ENCODE results near the gene VEGFA.
A peak's percentile ranks its signal among the peaks of the same experiment; 100 is the strongest.

The VEGFA gene

DNA sequence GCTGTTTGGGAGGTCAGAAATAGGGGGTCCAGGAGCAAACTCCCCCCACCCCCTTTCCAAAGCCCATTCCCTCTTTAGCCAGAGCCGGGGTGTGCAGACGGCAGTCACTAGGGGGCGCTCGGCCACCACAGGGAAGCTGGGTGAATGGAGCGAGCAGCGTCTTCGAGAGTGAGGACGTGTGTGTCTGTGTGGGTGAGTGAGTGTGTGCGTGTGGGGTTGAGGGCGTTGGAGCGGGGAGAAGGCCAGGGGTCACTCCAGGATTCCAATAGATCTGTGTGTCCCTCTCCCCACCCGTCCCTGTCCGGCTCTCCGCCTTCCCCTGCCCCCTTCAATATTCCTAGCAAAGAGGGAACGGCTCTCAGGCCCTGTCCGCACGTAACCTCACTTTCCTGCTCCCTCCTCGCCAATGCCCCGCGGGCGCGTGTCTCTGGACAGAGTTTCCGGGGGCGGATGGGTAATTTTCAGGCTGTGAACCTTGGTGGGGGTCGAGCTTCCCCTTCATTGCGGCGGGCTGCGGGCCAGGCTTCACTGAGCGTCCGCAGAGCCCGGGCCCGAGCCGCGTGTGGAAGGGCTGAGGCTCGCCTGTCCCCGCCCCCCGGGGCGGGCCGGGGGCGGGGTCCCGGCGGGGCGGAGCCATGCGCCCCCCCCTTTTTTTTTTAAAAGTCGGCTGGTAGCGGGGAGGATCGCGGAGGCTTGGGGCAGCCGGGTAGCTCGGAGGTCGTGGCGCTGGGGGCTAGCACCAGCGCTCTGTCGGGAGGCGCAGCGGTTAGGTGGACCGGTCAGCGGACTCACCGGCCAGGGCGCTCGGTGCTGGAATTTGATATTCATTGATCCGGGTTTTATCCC, at the start of gene VEGFA:
Gene VEGFA (plus strand): TSS at position 686 of the 846 bp plus-strand sequence.
- peak; percentile 85 for DNase-seq

DNA sequence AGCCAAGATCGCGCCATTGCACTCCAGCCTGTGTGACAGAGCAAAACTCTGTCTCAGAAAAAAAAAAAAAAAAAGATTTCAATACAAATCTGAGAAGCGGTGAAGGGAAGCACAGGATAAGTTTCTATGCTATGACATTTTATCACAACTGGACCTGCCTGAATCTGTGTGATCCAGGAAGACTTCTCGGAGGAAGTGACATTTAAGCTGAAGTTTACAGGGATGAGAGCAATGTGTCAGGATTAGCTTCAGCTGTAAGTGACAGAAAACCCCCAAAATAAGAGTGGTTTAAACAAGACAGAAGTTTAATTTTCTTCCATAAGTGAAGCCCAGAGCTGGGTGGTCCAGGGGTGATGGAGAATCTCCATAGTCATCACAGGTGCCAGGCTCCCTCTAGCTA, 49.0 kb upstream of the VEGFA start:
- DNase-seq, result no peak

DNA sequence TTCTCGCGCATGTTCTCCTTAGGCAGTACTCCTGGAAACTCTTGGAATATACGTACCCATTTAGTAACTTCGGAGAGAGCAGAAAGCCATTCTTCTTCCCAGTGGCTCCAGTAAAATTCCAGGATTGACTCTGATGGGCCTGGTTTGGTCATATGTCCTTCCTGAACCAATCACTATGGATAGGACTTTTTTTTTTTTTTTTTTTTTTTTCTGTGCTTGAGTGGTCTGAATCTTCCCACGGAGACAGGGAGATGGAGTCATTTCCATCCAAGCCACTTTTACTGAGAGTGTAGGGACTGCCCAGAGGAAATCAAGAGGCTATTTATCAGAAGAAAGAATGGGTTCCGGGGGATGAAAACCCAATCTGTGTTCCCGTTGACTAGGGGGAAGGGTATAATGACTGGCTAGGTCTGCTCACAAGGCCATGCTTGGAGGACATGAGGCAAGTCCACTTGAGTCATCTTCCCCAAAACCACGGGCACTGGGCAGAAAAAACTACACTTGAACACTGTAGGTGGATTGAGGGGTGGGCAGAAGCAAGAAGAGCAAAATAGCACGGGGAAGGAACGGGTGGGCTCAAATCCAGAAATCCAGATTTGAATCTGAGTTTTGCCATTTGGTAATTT, 47.0 kb upstream of the VEGFA start:
- no peak for DNase-seq

DNA sequence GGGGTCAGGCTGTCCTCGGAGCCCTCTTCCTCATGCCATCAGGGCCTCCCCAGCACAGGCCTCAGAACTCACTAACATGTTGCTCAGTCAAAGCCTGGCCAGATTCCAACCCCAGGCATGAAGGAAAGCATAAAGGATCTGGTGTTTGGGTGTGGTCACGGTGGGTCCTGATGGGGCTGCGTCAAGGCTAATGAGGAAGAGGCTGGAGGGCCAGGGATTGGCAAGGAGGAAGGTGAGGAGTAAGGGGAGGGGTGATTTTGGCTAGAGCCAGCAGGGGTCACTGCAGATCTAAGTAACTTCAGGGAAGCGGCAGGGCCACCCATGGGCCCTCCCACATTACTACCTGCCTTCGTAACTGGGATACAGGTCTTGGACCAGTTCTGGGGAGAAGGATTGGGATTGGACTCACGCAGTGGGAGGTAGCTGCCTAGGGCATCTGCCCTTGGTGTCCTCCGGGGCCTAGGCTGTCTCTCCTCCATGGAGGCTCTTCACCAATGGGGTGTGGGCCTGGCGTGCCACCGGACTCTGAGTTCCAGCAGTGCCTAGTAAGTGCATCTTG, 46.2 kb upstream of the VEGFA start:
- peak; percentile 15 for DNase-seq

DNA sequence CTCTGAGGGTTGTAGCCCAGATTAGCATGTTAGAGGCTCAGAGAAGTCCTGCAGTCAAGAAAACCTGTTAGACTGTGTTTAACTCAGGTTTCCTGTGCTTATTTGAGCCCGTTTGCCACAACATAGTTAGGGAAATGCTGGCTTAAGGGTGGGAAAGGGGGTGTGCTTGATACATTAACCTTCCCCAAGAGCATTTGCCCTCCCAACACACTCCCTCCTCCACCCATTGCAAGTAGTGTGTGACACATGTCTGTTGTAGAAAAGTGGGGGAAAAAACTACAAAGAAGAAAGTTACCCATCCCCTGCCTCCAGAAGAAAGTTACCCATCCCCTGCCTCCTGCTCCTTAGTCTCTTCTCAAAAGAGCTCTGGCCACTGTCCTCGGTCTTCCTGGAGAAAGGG, 45.7 kb upstream of the VEGFA start:
- no peak for DNase-seq

DNA sequence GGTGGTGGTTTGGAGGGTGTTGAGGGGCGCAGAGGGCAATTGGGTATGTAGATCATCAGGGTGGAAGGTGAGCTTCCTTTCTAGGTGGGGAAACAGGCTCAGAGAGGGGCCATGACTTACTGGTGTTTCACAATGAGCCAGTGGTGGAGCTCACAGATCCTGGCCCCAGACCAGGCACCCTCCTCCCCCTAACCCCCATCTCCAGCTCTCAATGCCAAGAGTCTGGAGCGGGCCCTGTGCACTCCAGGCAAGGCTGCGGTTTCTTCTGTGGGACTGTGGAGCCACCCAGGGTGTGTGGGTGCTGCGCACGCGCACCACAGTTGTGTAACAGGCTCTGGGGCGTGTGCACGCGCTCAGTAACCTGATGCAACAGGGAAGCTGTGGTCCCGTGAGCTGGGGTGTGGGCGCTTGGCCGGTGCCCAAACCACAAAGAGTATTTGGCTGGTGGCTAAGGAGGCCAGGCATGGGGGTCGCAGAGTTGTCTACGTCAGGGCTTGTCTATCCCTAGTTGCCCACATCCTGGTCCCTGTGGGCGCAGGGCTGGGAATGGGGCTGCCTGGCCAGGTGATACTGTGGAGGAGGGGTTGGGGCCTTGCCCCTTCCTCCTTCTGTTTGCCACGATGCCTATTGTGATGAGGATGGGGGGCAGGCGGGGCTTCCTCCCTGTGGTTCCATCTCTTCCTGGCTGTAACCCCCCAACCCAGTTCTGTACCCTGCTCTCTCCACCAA, 44.9 kb upstream of the VEGFA start:
- no peak for DNase-seq

DNA sequence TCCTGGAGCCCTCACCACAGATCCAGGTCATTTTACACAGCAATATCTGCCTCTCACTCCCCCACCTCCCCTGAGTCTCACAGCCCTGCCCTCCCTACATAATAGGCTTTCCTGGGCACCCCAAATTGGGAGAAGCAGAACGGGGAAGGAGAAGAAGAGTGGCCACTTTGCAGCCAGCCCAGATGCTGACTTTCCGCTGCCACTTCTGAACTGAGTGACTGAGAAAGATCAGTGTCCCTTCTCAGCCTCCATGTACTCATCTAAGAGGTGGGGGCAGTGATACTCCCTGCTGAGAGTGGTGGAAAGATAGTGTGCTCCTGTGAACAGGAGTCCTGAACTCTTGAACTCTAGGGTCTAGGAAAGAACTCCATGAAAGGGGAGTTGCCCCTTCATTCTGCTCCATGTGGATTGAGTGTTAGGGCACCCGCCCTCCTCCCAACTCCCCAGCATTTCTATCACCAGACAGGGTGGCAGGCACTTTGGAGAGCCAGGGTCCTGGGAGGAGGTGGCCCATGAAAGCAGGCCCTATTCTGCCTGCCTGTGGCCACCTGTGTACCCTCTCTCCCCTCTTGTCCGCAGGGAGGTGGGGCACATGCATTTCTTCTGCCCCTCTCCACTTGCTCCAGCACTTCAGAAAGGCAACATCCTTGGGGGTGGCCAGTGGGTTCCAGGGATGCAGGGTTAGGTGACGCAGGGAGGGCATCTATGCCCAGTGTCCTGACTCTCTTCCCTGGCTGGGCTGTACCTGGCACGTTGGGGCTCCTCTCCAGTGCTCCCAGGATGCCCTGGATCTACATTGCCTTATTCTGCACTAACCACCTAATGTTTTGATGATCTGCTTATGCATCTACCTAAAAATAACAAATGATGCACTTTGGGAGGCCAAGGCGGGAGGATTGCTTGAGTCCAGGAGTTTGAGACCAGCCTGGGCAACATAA, 44.1 kb upstream of the VEGFA start:
- no peak for DNase-seq

DNA sequence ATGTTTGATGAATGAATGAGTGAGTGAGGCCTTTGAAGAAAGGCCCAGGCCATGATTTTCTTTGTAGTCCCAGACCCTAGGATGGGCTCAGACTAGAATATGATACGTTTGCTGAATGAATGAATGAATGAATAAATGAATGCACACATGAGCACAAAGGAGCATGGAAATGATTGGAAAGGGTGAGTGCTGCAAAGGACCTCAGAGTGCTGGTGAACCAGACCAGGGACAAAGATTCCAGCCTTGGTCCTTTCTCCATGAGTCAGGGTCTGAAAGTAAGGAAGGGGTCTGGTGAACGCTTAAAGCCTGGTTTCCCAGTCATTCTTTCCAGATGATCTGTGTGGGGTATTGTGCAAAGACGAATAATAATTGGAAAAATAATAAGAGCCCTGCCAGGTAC, 42.4 kb upstream of the VEGFA start:
- no peak for DNase-seq

DNA sequence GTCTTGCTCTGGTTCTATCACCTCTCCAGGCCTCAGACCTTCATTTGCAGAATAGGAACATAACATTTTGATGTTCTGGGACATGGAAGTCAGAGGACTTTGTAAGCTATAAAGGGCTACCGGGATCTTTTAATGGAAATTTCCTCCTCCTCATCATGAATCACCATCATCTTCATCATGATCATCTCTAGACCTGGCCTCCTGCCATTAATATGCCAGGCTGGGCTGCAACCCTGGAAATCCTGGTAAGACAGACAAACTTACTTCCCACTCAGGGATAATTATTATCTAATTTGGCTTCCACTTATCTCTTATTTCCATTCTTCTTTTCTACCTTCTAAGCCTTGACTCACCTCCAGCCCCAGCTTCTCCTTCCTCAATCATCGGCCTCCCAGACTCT, 41.4 kb upstream of the VEGFA start:
- DNase-seq, result no peak

DNA sequence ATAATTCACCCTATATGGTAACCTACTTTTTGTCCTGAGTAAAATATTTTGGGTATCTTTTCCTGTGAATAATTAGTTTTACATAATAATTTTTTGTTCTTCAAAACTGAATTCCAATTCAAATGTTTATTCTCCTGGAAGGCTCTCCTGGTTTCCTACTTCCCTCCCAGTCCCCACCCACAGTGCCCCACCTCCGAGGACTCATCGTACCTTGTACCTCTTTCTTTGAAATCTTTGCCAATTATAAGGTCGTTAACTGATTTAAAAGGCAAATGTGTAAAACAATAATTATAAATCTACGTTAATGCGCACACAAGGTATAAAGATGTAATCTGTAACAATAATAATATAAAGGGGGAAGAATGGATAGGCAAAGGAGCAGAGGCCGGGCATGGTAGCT, 40.5 kb upstream of the VEGFA start:
- DNase-seq, result no peak

DNA sequence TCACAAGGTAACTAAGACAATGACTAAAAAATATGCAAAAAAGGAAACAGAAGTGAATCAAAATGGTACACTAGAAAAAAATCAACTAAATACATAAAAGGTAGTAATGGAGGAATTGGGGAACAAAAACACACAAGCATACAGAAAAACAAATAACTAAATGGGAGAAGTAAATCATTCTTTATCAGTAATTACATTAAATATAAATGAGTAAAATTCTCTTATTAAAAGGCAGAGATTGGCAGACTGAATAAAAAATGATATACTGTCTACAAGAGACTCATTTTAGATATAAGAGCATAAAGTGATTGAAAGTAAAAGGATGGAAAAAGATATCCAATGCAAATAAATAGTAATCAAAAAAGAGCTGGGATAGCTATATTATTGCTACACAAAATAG, 39.4 kb upstream of the VEGFA start:
- no peak for DNase-seq

DNA sequence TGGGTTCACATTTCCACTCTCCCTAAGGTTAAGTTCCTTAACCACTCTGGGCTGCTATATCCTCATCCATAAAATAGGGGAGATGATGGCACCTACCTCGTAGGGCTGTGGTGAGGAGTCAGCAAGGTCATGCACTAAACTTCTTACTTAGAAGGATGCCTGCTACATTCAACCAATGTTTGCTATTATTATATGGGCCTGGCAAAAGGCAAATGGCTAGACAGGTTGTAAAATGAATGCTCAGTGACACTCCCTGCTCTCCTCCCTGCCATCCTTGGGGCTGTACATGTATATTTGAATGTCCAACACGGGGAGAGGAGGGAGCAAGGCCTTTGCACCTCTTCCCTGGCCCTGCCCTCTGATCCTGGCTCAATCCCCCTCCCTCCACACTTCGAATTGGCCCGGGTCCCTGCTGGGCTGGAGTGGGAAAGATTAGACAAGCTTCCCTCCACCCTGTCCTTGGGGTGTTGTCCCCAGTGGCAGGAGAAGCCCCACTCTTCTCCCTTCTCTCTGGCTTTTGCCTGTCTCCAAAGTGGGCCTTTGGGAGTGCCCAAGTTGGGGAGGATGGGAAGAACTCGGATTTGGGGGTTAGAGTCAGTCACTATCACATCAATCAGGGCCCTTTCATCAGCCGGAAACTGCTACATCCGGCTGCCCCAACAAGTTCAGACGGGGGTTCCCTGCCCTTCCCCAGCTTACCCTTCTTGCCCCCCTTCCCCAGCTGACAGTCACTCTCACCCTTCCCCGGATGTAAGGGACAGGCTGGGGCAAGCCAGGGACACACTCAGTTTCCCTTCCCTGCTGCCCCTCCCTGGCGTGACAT, 36.3 kb upstream of the VEGFA start:
- no peak for DNase-seq

DNA sequence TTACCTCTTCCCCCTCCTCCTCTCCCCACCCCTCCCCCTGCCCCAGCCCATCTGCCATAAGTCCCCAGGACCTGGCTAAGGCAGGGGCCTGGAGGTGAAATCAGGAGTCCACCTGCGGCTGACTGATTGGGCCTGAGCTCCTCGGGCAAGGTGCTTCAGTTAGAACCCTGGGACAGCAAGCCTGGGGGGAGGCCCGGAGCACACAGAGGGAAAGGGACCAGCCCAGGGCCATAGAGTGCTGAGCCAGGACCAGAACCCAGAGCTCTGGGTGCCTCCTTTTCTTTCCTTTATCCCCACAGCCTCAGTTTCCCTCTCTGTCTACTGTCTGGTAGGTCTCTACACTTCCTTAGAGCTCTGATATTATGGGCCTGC, 35.7 kb upstream of the VEGFA start:
- DNase-seq, result no peak

DNA sequence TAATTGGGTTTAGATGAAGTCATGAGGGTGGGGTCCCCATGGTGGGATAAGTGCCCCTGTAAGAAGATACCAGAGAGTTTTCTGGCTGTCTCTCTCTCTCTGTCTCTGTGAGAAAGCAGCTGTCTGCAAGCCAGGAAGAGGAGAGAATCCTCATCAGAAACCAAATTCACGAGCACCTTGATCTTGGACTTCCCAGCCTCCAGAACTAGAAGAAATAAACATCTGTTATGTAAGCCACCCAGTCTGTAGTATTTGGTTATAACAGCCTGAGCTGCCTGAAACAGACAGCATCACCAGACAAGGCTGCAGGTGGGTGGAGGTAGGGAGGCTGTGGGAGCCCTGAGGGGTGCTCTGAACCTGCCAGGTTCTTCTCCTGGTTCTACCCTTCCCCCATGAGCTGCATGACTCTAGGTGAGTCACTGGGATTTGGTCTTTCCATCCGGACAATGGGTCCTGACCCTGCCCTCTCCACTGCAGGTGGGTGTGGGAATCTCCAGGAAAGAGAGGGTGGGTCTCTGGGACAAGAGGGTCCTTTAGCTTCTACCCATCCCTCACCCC, 34.3 kb upstream of the VEGFA start:
- DNase-seq, result no peak

DNA sequence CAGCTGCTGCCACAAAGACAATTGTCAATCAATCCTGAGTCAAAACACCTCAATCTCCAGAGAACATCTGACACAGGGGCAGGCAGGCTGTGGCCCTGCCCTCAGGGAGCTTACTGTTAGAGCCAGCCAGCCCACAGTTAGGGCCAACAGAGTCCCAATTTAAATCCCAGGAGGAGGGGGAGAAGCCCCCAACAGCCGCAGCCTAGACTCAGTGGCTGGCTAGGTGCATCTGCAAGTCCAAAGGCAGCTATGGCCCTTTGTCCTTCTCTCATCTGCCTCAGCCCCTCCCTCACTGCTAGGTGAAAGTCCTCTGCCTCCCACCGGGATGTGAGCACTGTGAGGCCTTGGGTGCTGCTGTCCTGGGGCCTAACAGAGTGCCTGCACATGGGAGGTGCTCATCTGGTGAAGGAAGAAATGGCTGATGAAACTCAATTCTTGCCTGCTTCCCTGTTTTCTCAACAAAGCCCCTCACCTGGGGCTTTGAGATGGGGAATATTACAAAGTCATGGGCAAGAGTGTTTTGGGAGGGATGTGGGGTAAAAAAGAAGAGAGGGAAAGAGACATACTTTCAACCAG, 33.7 kb upstream of the VEGFA start:
- no peak for DNase-seq

DNA sequence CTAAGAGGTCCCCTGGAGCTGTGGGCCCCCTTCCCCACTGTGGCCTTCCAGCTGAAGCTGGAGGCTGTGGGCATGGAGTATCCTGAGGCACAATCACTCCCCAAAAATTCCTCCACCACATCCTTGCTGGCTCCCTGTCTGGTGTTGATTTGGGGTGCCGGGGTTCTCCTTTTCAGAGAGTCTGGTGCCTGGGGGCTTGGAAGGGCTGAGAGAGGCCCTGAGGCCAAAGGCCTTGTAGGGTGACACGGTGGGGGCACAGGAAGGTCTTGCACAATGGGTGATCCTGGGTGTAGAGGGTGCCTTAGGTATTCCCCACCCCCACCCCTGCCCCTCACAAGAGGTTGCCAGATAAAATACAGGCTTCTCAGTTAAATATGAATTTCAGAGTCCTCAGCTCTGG, 33.2 kb upstream of the VEGFA start:
- DNase-seq, result no peak

DNA sequence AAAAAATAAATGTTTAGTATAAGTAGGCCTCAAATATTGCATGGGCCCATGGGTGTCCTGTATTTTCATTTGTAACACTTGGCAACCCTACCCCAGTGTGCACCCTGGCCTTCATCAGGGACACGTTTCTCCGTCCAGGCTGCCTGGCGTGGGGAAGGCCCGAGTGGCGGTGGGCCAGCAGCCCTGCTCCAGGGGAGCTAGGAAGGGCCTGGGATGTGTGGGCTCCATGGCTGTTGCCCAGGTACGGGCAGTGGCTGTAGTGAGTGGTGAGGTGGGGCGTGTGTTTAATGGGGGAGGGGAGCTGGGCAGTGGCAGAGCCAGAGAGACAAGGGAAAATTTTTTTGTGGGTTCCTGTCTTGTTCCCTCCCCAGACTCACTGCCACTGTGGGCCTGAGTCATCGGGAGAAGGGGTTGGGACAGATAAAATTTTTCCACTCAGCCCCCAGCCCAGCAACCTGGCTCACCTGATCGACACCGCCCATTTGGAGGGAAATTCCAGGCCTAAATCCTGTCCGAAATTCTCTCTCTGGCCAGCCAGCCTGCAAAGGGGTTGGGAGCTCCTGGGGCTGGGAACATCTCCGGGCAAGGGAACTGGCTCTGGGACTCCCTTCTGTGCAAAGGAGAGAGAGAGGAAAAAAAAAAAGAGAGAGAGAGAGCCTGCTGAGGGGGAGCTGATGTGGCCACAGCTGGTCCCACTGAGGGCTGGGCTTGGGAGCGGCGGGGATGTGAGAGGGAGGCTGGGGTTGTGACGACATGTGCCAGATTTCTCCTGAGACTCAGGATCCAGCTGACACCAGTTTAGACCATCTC, 32.5 kb upstream of the VEGFA start:
- DNase-seq, result no peak

DNA sequence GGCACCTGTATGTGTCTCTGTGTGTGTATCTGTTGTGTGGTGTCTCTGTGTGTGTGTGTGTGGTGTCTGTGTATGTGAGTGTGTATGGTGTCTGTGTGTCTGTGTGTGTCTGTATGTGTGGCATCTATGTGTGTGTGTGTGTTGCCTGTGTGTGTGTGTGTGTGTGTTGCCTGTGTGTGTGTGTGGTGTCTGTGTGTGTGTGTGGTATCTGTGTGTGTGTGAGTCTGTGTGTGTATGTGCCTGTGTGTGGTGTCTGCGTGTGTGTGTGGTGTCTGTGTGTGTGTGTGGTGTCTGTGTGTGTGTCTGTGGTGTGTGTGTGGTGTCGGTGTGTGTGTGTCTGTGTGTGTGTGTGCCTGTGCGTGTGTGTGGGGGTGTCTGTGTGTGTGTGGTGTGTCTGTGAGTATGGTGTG, 31.7 kb upstream of the VEGFA start:
- no peak for DNase-seq

DNA sequence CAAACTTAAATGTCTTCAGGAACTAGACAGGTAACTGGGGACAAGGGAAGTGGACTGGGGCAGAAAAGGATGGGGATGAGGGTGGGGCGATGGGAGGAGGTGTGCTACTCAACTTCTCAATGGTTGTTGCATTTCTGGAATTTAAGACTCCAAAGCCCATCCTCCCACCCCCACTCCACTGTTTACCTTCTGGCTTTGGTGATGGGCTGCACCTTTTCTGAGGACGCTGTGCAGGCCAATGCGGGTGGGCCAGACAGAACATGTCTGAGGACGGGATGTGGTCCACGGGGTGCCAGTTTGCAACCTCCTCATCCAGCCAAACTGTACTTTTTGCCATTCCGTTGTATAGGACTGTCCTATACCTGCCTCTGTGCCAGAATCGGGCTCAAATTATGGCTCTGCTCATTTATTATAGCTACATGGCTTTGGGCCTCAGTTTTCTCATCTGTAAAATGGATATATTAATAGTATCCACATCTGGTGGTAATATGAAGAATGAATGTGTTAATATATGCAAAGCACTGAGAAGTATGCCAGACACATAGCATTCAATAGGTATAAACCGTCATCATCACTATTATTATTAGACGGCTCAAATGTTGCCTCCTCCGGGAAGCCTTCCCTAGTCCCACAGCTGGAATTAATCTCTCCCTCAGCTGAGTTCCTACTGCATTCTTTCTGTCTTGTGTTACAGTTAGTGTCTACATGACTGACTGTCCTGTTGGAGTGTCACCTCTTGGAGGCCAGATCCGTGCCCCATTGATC, 31.0 kb upstream of the VEGFA start:
- no peak for DNase-seq
